HEK293 (cell line): ENCODE measurements around the gene CACNG4.

ENCODE experiments used
- CTCF ChIA-PET: fragments of 350-600 bp; formaldehyde crosslinking; extraction: SDS; loops from one replicate; lab custom pipeline; 2021; ENCODE audit warnings: antibody characterized with exemption; lab: Yijun Ruan, JAX
- POLR2A ChIA-PET: fragments of 300-600 bp; formaldehyde crosslinking; extraction: SDS; loops from one replicate; lab custom pipeline; 2020; ENCODE audit warnings: antibody characterized with exemption, inconsistent platforms; lab: Yijun Ruan, JAX
- H3K27ac ChIP-seq: fragments of 200-500 bp; sonication (Bioruptor generic); 2 replicates; pipeline ENCODE4 v1.5.1; 2014; ENCODE audit warnings: low read depth, low read length, control low read depth, inconsistent platforms; ENCODE audit errors: extremely low read depth
- H3K36me3 ChIP-seq, 2 experiments: fragments of 200-500 bp in 1 of 2; sonication (Bioruptor generic) in 1 of 2; 1 replicate in 1 of 2; 2 replicates in 1 of 2; pipeline ENCODE4 v1.5.1; 2014 to 2017; ENCODE audit warnings: inconsistent platforms in 2 of 2, low read length in 2 of 2; ENCODE audit not compliant: control insufficient read depth in 2 of 2, insufficient read depth in 1 of 2
- H3K4me1 ChIP-seq: fragments of 200-500 bp; sonication (Bioruptor generic); 2 replicates; pipeline ENCODE4 v1.5.1; 2014; ENCODE audit warnings: mild to moderate bottlenecking, low read length, inconsistent platforms; ENCODE audit not compliant: control insufficient read depth, insufficient read depth
- H3K4me3 ChIP-seq: 2 replicates; pipeline ENCODE4 v1.5.1; 2011; ENCODE audit warnings: low read depth, mild to moderate bottlenecking, control low read depth, low read length, moderate library complexity
- H3K9me3 ChIP-seq: fragments of 200-500 bp; sonication (Bioruptor generic); 2 replicates; pipeline ENCODE4 v1.5.1; 2014; ENCODE audit warnings: low read depth, low read length, inconsistent platforms; ENCODE audit not compliant: control insufficient read depth, insufficient read depth
- GFI1B ChIP-seq: fragments of 450-650 bp; formaldehyde crosslinking; IDR thresholded peaks from 2 replicates; pipeline ENCODE4 v1.5.1; 2016; ENCODE audit warnings: missing biosample characterization, missing genetic modification characterization
- GLIS2 ChIP-seq: fragments of 450-650 bp; formaldehyde crosslinking; IDR thresholded peaks from 2 replicates; pipeline ENCODE4 v1.5.1; 2016; ENCODE audit warnings: missing biosample characterization, missing genetic modification characterization
- IKZF3 ChIP-seq: fragments of 450-650 bp; IDR thresholded peaks from 2 replicates; pipeline ENCODE4 v1.5.0; 2018; ENCODE audit warnings: missing biosample characterization, mild to moderate bottlenecking, missing genetic modification characterization, moderate library complexity
- SCRT1 ChIP-seq: fragments of 450-650 bp; formaldehyde crosslinking; IDR thresholded peaks from 2 replicates; pipeline ENCODE4 v1.5.1; 2016; ENCODE audit warnings: missing biosample characterization, missing genetic modification characterization, borderline replicate concordance
- ZBTB17 ChIP-seq: fragments of 450-650 bp; formaldehyde crosslinking; IDR thresholded peaks from 2 replicates; pipeline ENCODE4 v1.5.1; 2016; ENCODE audit warnings: missing biosample characterization, missing genetic modification characterization
- ZNF10 ChIP-seq: fragments of 450-650 bp; formaldehyde crosslinking; IDR thresholded peaks from 2 replicates; pipeline ENCODE4 v1.5.1; 2017; ENCODE audit warnings: missing biosample characterization, missing genetic modification characterization
- ZNF140 ChIP-seq: fragments of 450-650 bp; formaldehyde crosslinking; IDR thresholded peaks from 2 replicates; pipeline ENCODE4 v1.5.1; 2016; ENCODE audit warnings: missing biosample characterization, missing genetic modification characterization
- ZNF184 ChIP-seq: fragments of 450-650 bp; IDR thresholded peaks from 2 replicates; pipeline ENCODE4 v1.5.1; 2018; ENCODE audit warnings: missing biosample characterization, mild to moderate bottlenecking, missing genetic modification characterization
- ZNF2 ChIP-seq: fragments of 450-650 bp; formaldehyde crosslinking; IDR thresholded peaks from 2 replicates; pipeline ENCODE4 v1.5.1; 2016; ENCODE audit warnings: missing biosample characterization, missing genetic modification characterization
- ZNF221 ChIP-seq: fragments of 450-650 bp; formaldehyde crosslinking; IDR thresholded peaks from 2 replicates; pipeline ENCODE4 v1.5.1; 2017; ENCODE audit warnings: missing biosample characterization, missing genetic modification characterization, borderline replicate concordance
- ZNF223 ChIP-seq: fragments of 450-650 bp; formaldehyde crosslinking; IDR thresholded peaks from 2 replicates; pipeline ENCODE4 v1.5.1; 2016; ENCODE audit warnings: missing biosample characterization, missing genetic modification characterization
- ZNF24 ChIP-seq: fragments of 450-650 bp; formaldehyde crosslinking; IDR thresholded peaks from 2 replicates; pipeline ENCODE4 v1.5.1; 2016; ENCODE audit warnings: missing biosample characterization, missing genetic modification characterization
- ZNF350 ChIP-seq: fragments of 450-650 bp; formaldehyde crosslinking; IDR thresholded peaks from 2 replicates; pipeline ENCODE4 v1.5.0; 2017; ENCODE audit warnings: missing biosample characterization, mild to moderate bottlenecking, missing genetic modification characterization
- ZNF426 ChIP-seq: fragments of 450-650 bp; formaldehyde crosslinking; IDR thresholded peaks from 2 replicates; pipeline ENCODE4 v1.5.1; 2017; ENCODE audit warnings: missing biosample characterization, missing genetic modification characterization, mild to moderate bottlenecking, inconsistent platforms, moderate library complexity
- ZNF510 ChIP-seq: fragments of 450-650 bp; formaldehyde crosslinking; IDR thresholded peaks from 2 replicates; pipeline ENCODE4 v1.5.1; 2018; ENCODE audit warnings: mild to moderate bottlenecking, missing genetic modification characterization, missing biosample characterization; ENCODE audit not compliant: insufficient replicate concordance
- ZNF621 ChIP-seq: fragments of 450-650 bp; formaldehyde crosslinking; IDR thresholded peaks from 2 replicates; pipeline ENCODE4 v1.5.1; 2017; ENCODE audit warnings: missing biosample characterization, missing genetic modification characterization
- ZNF626 ChIP-seq: fragments of 450-650 bp; sonication (Bioruptor Pico); formaldehyde crosslinking; IDR thresholded peaks from 2 replicates; pipeline ENCODE4 v1.5.1; 2018; ENCODE audit warnings: missing biosample characterization, missing genetic modification characterization, inconsistent platforms
- ZNF654 ChIP-seq: fragments of 450-650 bp; formaldehyde crosslinking; IDR thresholded peaks from 2 replicates; pipeline ENCODE4 v1.5.1; 2016; ENCODE audit warnings: low read depth, missing biosample characterization, missing genetic modification characterization
- ZNF777 ChIP-seq: fragments of 450-650 bp; formaldehyde crosslinking; IDR thresholded peaks from 2 replicates; pipeline ENCODE4 v1.5.1; 2017; ENCODE audit warnings: missing biosample characterization, missing genetic modification characterization, borderline replicate concordance
- ZSCAN30 ChIP-seq: fragments of 450-650 bp; IDR thresholded peaks from 2 replicates; pipeline ENCODE4 v1.5.1; 2018; ENCODE audit warnings: missing biosample characterization, mild to moderate bottlenecking, missing genetic modification characterization, moderate library complexity
- TF ChIP-seq, protein P1 (sequence below): fragments of 450-650 bp; formaldehyde crosslinking; optimal IDR thresholded peaks from 2 replicates; pipeline ENCODE3; 2016; ENCODE audit warnings: missing biosample characterization, mild to moderate bottlenecking, missing genetic modification characterization
- TF ChIP-seq, protein P2 (sequence below): IDR thresholded peaks from 2 replicates; pipeline ENCODE4 v1.6.1; 2011; ENCODE audit warnings: mild to moderate bottlenecking, low read depth, low read length, borderline replicate concordance
- TF ChIP-seq, protein P3 (sequence below): fragments of 450-650 bp; formaldehyde crosslinking; IDR thresholded peaks from 2 replicates; pipeline ENCODE4 v1.5.1; 2016; ENCODE audit warnings: missing biosample characterization, missing genetic modification characterization
- TF ChIP-seq, protein P4 (sequence below): fragments of 450-650 bp; formaldehyde crosslinking; IDR thresholded peaks from 2 replicates; pipeline ENCODE4 v1.5.1; 2016; ENCODE audit warnings: missing biosample characterization, missing genetic modification characterization

Gene CACNG4

DNA sequence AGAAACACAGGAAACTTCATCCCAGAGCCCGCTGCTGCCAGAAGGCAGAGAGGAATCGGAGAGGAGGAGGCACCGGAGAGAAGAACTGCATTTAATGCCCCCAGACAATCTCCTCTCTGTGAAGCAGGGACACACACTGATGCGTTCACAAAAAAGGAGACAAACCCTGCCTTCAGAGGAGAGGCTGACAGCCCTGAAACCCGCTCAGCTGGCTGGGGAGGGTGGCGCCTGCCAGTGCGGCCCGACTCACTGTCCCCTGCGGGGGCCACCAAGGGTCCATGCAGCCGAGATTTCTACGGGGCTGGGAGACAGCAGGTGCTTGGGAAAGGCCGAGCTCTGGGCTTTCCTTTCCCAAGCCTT is 57.9 kb downstream of the CACNG4 start (continued):
- no peak for TF ChIP-seq ZNF140 (tag by site-specific recombination)
- TF ChIP-seq, protein P1, sequence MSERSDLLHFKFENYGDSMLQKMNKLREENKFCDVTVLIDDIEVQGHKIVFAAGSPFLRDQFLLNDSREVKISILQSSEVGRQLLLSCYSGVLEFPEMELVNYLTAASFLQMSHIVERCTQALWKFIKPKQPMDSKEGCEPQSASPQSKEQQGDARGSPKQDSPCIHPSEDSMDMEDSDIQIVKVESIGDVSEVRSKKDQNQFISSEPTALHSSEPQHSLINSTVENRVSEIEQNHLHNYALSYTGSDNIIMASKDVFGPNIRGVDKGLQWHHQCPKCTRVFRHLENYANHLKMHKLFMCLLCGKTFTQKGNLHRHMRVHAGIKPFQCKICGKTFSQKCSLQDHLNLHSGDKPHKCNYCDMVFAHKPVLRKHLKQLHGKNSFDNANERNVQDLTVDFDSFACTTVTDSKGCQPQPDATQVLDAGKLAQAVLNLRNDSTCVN (tag by site-specific recombination), result no peak
- TF ChIP-seq ZNF777 (tag by site-specific recombination), result no peak

DNA sequence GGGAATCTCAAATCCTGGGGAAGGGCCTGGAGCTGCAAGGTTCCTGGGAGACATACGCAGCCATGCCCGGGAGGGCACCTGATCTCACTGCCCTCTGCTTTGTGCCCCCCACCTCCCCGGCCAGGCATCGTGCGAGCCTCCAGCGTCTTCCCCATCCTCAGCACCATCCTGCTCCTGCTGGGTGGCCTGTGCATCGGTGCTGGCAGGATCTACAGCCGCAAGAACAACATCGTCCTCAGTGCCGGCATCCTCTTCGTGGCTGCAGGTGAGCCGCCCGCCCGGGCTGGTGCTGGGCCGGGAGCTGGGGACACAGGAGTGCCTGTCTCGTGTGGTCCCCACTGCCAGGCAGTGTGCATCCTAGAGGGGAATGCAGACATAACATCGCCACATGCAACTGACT is 60.2 kb downstream of the CACNG4 start:
- H3K36me3 ChIP-seq, result no peaks in the 10 kb centered on the region
- H3K4me1 ChIP-seq, result no peaks in the 10 kb centered on the region
- TF ChIP-seq ZNF24 (tag by site-specific recombination) (no peak), ZSCAN30 (tag by site-specific recombination) (no peak), ZNF621 (tag by site-specific recombination) (no peak), SCRT1 (tag by site-specific recombination) (no peak), ZNF426 (no peak), GLIS2 (no peak), ZNF510 (no peak), GFI1B (tag by site-specific recombination) (no peak), ZNF223 (tag by site-specific recombination) (no peak), ZNF654 (tag by site-specific recombination) (no peak), ZNF350 (tag by site-specific recombination) (no peak), ZNF2 (tag by site-specific recombination) (no peak), ZNF10 (tag by site-specific recombination) (no peak), ZNF184 (tag by site-specific recombination) (no peak), IKZF3 (tag by site-specific recombination) (no peak)
- TF ChIP-seq, protein P2, sequence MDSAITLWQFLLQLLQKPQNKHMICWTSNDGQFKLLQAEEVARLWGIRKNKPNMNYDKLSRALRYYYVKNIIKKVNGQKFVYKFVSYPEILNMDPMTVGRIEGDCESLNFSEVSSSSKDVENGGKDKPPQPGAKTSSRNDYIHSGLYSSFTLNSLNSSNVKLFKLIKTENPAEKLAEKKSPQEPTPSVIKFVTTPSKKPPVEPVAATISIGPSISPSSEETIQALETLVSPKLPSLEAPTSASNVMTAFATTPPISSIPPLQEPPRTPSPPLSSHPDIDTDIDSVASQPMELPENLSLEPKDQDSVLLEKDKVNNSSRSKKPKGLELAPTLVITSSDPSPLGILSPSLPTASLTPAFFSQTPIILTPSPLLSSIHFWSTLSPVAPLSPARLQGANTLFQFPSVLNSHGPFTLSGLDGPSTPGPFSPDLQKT, result no peak
- TF ChIP-seq, protein P3, sequence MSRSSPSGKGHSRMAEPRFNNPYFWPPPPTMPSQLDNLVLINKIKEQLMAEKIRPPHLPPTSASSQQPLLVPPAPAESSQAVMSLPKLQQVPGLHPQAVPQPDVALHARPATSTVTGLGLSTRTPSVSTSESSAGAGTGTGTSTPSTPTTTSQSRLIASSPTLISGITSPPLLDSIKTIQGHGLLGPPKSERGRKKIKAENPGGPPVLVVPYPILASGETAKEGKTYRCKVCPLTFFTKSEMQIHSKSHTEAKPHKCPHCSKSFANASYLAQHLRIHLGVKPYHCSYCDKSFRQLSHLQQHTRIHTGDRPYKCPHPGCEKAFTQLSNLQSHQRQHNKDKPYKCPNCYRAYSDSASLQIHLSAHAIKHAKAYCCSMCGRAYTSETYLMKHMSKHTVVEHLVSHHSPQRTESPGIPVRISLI (tag by site-specific recombination), result no peak
- ChIA-PET POLR2A (no interaction called here), CTCF (no interaction called here)
- no peak overlapping the region for H3K4me3 ChIP-seq
- H3K9me3 ChIP-seq, result no peaks in the 10 kb centered on the region
- no peak overlapping the region for H3K27ac ChIP-seq

DNA sequence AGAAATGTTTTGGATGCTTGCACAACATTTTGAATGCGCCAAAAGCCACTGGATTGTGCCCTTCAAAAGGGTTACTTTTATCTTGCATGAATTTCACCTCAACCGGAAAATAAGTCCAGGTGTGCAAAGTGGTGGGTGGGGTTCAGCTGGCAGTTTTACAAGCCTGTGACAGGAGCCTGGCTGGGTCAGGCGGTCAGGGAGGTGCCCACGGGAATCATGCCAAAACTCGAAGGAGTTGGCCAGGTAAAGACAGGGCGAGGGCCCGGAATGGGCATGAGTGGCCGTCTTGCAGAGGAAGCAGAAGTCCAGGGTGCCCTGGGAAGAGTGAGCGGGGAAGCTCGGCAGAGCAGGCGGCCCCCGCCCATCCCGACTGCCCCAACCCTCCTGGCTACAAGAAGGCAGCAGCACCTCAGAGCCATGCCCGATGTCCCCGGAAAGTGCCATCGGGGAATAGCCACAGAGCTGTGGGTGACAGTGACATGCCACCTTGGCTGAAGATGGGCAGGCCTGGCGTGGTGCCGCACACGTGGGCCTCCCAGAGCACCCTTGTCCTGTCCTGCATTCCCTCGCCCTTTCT is 60.8 kb downstream of the CACNG4 start:
- POLR2A ChIA-PET, result no interaction called here
- Histone ChIP-seq H3K4me3 (no peak overlapping the region), H3K4me1 (no peaks in the 10 kb centered on the region), H3K9me3 (no peaks in the 10 kb centered on the region), H3K36me3 (no peaks in the 10 kb centered on the region)
- CTCF ChIA-PET, result no interaction called here
- TF ChIP-seq ZNF140 (tag by site-specific recombination) (no peak), ZNF626 (tag by site-specific recombination) (no peak), ZNF221 (tag by site-specific recombination) (no peak), ZBTB17 (tag by site-specific recombination) (no peak)
- TF ChIP-seq, protein P4, sequence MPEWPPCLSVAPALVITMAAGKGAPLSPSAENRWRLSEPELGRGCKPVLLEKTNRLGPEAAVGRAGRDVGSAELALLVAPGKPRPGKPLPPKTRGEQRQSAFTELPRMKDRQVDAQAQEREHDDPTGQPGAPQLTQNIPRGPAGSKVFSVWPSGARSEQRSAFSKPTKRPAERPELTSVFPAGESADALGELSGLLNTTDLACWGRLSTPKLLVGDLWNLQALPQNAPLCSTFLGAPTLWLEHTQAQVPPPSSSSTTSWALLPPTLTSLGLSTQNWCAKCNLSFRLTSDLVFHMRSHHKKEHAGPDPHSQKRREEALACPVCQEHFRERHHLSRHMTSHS (tag by site-specific recombination), result no peak
- TF ChIP-seq, all 188 proteins: peak for 0
- H3K27ac ChIP-seq, result no peak overlapping the region
